Skeletal muscle satellite cell (primary cell): Measurements from ENCODE around the gene SUMF2.
"Not testable (repeated sequence)": the region's sequence is repeated elsewhere in the genome, so short reads cannot be mapped to it uniquely, and the experiment has no call there.

Experiments
- H3K27me3 ChIP-seq: 2 replicates; pipeline ENCODE4 v1.7.0; 2013; ENCODE audit warnings: low read length; ENCODE audit not compliant: control insufficient read depth, insufficient read depth
- H3K36me3 ChIP-seq: 2 replicates; pipeline ENCODE4 v1.7.0; 2013; ENCODE audit warnings: mild to moderate bottlenecking, control low read depth, low read length; ENCODE audit not compliant: insufficient read depth
- H3K4me1 ChIP-seq: 2 replicates; pipeline ENCODE4 v1.7.0; 2013; ENCODE audit warnings: low read length; ENCODE audit not compliant: control insufficient read depth, insufficient read depth
- H3K4me2 ChIP-seq: 2 replicates; pipeline ENCODE4 v1.7.0; 2013; ENCODE audit warnings: mild to moderate bottlenecking, low read length
- H3K4me3 ChIP-seq: 2 replicates; pipeline ENCODE4 v1.7.0; 2013; ENCODE audit warnings: low read length
- H3K9ac ChIP-seq: 2 replicates; pipeline ENCODE4 v1.7.0; 2013; ENCODE audit warnings: mild to moderate bottlenecking, low read depth, low read length, moderate library complexity
- H3K9me3 ChIP-seq: replicated peaks from 2 replicates; pipeline ENCODE4 v1.7.0; 2013; ENCODE audit warnings: mild to moderate bottlenecking, control low read depth, low read length

SUMF2 gene

GRCh38 chr7:56066376-56066775, 2.3 kb downstream of the SUMF2 start:
- H3K9ac ChIP-seq = not testable (repeated sequence)

GRCh38 chr7:56074371-56074791, 10.3 kb downstream of the SUMF2 start:
- no peak overlapping the region for H3K4me3 ChIP-seq
- H3K4me2 ChIP-seq = no peak overlapping the region
- H3K27me3 ChIP-seq = no peaks in the 10 kb centered on the region
- no peak overlapping the region for H3K9ac ChIP-seq
- H3K4me1 ChIP-seq = peaks cover 13% of the 10 kb centered on the region
- H3K36me3 ChIP-seq = peaks cover 33% of the 10 kb centered on the region
- H3K9me3 ChIP-seq = no peaks in the 10 kb centered on the region

More at GRCh38 chr7:56066376-56066775, 2.3 kb downstream of the SUMF2 start:
- H3K9me3 ChIP-seq, H3K4me3 ChIP-seq, H3K4me2 ChIP-seq, H3K27me3 ChIP-seq: not testable (repeated sequence)
- Histone ChIP-seq H3K36me3 (peaks cover 34% of the 10 kb centered on the region), H3K4me1 (peaks cover 30% of the 10 kb centered on the region)

GRCh38 chr7:56077681-56078080, 13.6 kb downstream of the SUMF2 start:
- Histone ChIP-seq H3K9ac (no peak overlapping the region), H3K36me3 (peaks cover 34% of the 10 kb centered on the region), H3K9me3 (no peaks in the 10 kb centered on the region), H3K4me3 (no peak overlapping the region), H3K4me1 (peaks cover 18% of the 10 kb centered on the region), H3K27me3 (no peaks in the 10 kb centered on the region), H3K4me2 (no peak overlapping the region)

GRCh38 chr7:56078196-56078595, 14.1 kb downstream of the SUMF2 start:
- no peaks in the 10 kb centered on the region for H3K9me3 ChIP-seq
- H3K4me1 ChIP-seq = peaks cover 18% of the 10 kb centered on the region
- no peak overlapping the region for H3K9ac ChIP-seq
- H3K4me2 ChIP-seq = no peak overlapping the region
- H3K36me3 ChIP-seq = peaks cover 34% of the 10 kb centered on the region
- no peak overlapping the region for H3K4me3 ChIP-seq
- no peaks in the 10 kb centered on the region for H3K27me3 ChIP-seq

- Histone ChIP-seq H3K9ac (no peak overlapping the region), H3K4me1 (peaks cover 16% of the 10 kb centered on the region), H3K9me3 (no peaks in the 10 kb centered on the region), H3K27me3 (no peaks in the 10 kb centered on the region), H3K4me3 (no peak overlapping the region), H3K4me2 (no peak overlapping the region), H3K36me3 (peaks cover 31% of the 10 kb centered on the region)
Measured at GRCh38 chr7:56079450-56080185, 15.5 kb downstream of the SUMF2 start.

GRCh38 chr7:56080726-56081435, 16.8 kb downstream of the SUMF2 start:
- peaks cover 30% of the 10 kb centered on the region for H3K36me3 ChIP-seq

GRCh38 chr7:56081626-56082340, 17.7 kb downstream of the SUMF2 start:
- Histone ChIP-seq H3K4me1 (peaks cover 11% of the 10 kb centered on the region), H3K9me3 (no peaks in the 10 kb centered on the region), H3K4me3 (no peak overlapping the region), H3K9ac (no peak overlapping the region), H3K27me3 (no peaks in the 10 kb centered on the region), H3K4me2 (no peak overlapping the region), H3K36me3 (peaks cover 26% of the 10 kb centered on the region)

More at GRCh38 chr7:56080726-56081435, 16.8 kb downstream of the SUMF2 start:
- peaks cover 15% of the 10 kb centered on the region for H3K4me1 ChIP-seq
- not testable (repeated sequence) for H3K4me3 ChIP-seq, H3K9ac ChIP-seq, H3K9me3 ChIP-seq, H3K4me2 ChIP-seq, H3K27me3 ChIP-seq

- Histone ChIP-seq H3K9ac (no peak overlapping the region), H3K27me3 (no peaks in the 10 kb centered on the region), H3K9me3 (no peaks in the 10 kb centered on the region), H3K36me3 (peaks cover 15% of the 10 kb centered on the region), H3K4me3 (no peak overlapping the region), H3K4me1 (peaks cover 11% of the 10 kb centered on the region), H3K4me2 (no peak overlapping the region)
Measured at GRCh38 chr7:56083150-56083785, 19.2 kb downstream of the SUMF2 start.

- Histone ChIP-seq H3K9me3 (no peaks in the 10 kb centered on the region), H3K36me3 (no peaks in the 10 kb centered on the region), H3K4me1 (no peaks in the 10 kb centered on the region), H3K27me3 (no peaks in the 10 kb centered on the region), H3K4me2 (no peak overlapping the region), H3K9ac (no peak overlapping the region), H3K4me3 (no peak overlapping the region)
Measured at GRCh38 chr7:56086761-56087160, 22.7 kb downstream of the SUMF2 start.

- H3K4me1 ChIP-seq = peaks cover 2% of the 10 kb centered on the region
- H3K4me3 ChIP-seq = no peak overlapping the region
- H3K27me3 ChIP-seq = no peaks in the 10 kb centered on the region
- no peaks in the 10 kb centered on the region for H3K36me3 ChIP-seq
- no peak overlapping the region for H3K9ac ChIP-seq
- H3K4me2 ChIP-seq = no peak overlapping the region
- H3K9me3 ChIP-seq = no peaks in the 10 kb centered on the region
Measured at GRCh38 chr7:56087445-56087844, 23.4 kb downstream of the SUMF2 start.

- H3K36me3 ChIP-seq = no peaks in the 10 kb centered on the region
- no peaks in the 10 kb centered on the region for H3K9me3 ChIP-seq
- no peak overlapping the region for H3K4me3 ChIP-seq
- H3K9ac ChIP-seq = no peak overlapping the region
- H3K27me3 ChIP-seq = no peaks in the 10 kb centered on the region
- peaks cover 10% of the 10 kb centered on the region for H3K4me1 ChIP-seq
- no peak overlapping the region for H3K4me2 ChIP-seq
Measured at GRCh38 chr7:56091591-56091990, 27.5 kb downstream of the SUMF2 start.
